ENCODE results near the gene HOXA10. TPM values are rescaled to one million over a fixed set of nuclear protein-coding genes. Genes with fewer than 3 reads are reported as not detected.
A peak's percentile ranks its signal among the peaks of the same experiment; 100 is the strongest.

The HOXA10 gene
- total RNA-seq, 2 donors from 2014 or later = not detected

- Histone ChIP-seq H3K4me1 (ENCODE audit: control insufficient read depth, insufficient read depth, low read length) (no peaks in the 10 kb centered on the region), H3K9ac (ENCODE audit: extremely low read depth, low read length, poor library complexity, severe bottlenecking) (no peak overlapping the region), H3K27me3 (ENCODE audit: control insufficient read depth, insufficient read depth, low read length, poor library complexity, severe bottlenecking) (peaks cover 100% of the 10 kb centered on the region), H3K9me3 (ENCODE audit: control insufficient read depth, low read length) (peaks cover 26% of the 10 kb centered on the region), H3K36me3 (ENCODE audit: control insufficient read depth, insufficient read depth, low read length) (no peaks in the 10 kb centered on the region), H3K27ac (ENCODE audit: low read depth, low read length) (no peak overlapping the region), H3K4me3 (ENCODE audit: low read length) (no peak overlapping the region)
- 0 to 12% methylated on average over 10 to 20 of the region's 27 CpGs for WGBS, 2 experiments (ENCODE audit: insufficient coverage in 1 of 2, insufficient read length in 1 of 2)
- Mint-ChIP-seq H3K27ac (no peak overlapping the region), H3K4me3 (peak overlapping the region; percentile 42), H3K4me1 (no peaks in the 10 kb centered on the region), H3K36me3 (ENCODE audit: low read depth) (peaks cover 2% of the 10 kb centered on the region), H3K9me3 (peaks cover 32% of the 10 kb centered on the region), H3K27me3 (ENCODE audit: insufficient read depth) (peaks cover 99% of the 10 kb centered on the region)
- TF ChIP-seq, protein P1, sequence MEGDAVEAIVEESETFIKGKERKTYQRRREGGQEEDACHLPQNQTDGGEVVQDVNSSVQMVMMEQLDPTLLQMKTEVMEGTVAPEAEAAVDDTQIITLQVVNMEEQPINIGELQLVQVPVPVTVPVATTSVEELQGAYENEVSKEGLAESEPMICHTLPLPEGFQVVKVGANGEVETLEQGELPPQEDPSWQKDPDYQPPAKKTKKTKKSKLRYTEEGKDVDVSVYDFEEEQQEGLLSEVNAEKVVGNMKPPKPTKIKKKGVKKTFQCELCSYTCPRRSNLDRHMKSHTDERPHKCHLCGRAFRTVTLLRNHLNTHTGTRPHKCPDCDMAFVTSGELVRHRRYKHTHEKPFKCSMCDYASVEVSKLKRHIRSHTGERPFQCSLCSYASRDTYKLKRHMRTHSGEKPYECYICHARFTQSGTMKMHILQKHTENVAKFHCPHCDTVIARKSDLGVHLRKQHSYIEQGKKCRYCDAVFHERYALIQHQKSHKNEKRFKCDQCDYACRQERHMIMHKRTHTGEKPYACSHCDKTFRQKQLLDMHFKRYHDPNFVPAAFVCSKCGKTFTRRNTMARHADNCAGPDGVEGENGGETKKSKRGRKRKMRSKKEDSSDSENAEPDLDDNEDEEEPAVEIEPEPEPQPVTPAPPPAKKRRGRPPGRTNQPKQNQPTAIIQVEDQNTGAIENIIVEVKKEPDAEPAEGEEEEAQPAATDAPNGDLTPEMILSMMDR (conservative IDR thresholded peaks at IDR 0.05) = no peak
- no peak for DNase-seq
Measured at GRCh38 chr7:27161214-27161720, 12.9 kb downstream of the HOXA10 start.

GRCh38 chr7:27160546-27161213 is 13.4 kb downstream of the HOXA10 start:
- Mint-ChIP-seq H3K36me3 (ENCODE audit: low read depth) (peaks cover 2% of the 10 kb centered on the region), H3K27ac (no peak overlapping the region), H3K27me3 (ENCODE audit: insufficient read depth) (peaks cover 99% of the 10 kb centered on the region), H3K4me3 (peak overlapping the region; percentile 42), H3K4me1 (no peaks in the 10 kb centered on the region), H3K9me3 (peaks cover 32% of the 10 kb centered on the region)
- H3K36me3 ChIP-seq (ENCODE audit: control insufficient read depth, insufficient read depth, low read length) = no peaks in the 10 kb centered on the region
- H3K9ac ChIP-seq (ENCODE audit: extremely low read depth, low read length, poor library complexity, severe bottlenecking) = no peak overlapping the region
- 9 to 12% methylated on average over 28 to 54 of the region's 54 CpGs for WGBS, 2 experiments (ENCODE audit: insufficient coverage in 1 of 2, insufficient read length in 1 of 2)
- peak overlapping the region; percentile 36 for H3K27ac ChIP-seq (ENCODE audit: low read depth, low read length)
- TF ChIP-seq, protein P1 (conservative IDR thresholded peaks at IDR 0.05) = peak; percentile 98
- peak overlapping the region; percentile 74 for H3K4me3 ChIP-seq (ENCODE audit: low read length)
- peak; percentile 96 for DNase-seq
- H3K4me1 ChIP-seq (ENCODE audit: control insufficient read depth, insufficient read depth, low read length) = no peaks in the 10 kb centered on the region
- peaks cover 26% of the 10 kb centered on the region for H3K9me3 ChIP-seq (ENCODE audit: control insufficient read depth, low read length)
- peaks cover 100% of the 10 kb centered on the region for H3K27me3 ChIP-seq (ENCODE audit: control insufficient read depth, insufficient read depth, low read length, poor library complexity, severe bottlenecking)

DNA sequence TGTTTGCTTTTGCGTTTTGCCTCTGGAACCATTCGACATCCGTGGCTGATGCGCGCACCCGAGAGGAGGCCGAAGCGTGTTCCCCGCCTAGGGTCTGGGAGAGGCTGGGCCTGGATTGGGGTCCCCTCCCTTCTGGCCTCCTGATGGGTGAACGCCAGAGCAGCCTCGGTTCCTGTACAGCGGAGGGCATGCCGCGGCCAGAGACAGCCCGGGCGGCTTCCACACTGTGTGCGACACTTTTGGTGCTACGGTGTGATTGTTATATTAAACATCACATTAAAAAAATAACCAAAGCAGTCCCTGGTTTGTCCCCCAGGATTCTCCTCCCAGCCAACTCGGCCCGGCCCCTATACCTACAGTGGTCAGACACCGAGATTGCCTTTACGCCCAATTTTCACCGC is 14.0 kb downstream of the HOXA10 start:
- Mint-ChIP-seq H3K36me3 (ENCODE audit: low read depth) (peaks cover 2% of the 10 kb centered on the region), H3K4me1 (no peaks in the 10 kb centered on the region), H3K4me3 (no peak overlapping the region), H3K9me3 (peaks cover 36% of the 10 kb centered on the region), H3K27me3 (ENCODE audit: insufficient read depth) (peaks cover 99% of the 10 kb centered on the region), H3K27ac (no peak overlapping the region)
- TF ChIP-seq, protein P1 (conservative IDR thresholded peaks at IDR 0.05) = no peak
- H3K4me1 ChIP-seq (ENCODE audit: control insufficient read depth, insufficient read depth, low read length) = no peaks in the 10 kb centered on the region
- H3K27me3 ChIP-seq (ENCODE audit: control insufficient read depth, insufficient read depth, low read length, poor library complexity, severe bottlenecking) = peaks cover 100% of the 10 kb centered on the region
- DNase-seq = peak; percentile 46
- no peaks in the 10 kb centered on the region for H3K36me3 ChIP-seq (ENCODE audit: control insufficient read depth, insufficient read depth, low read length)
- H3K9me3 ChIP-seq (ENCODE audit: control insufficient read depth, low read length) = peaks cover 28% of the 10 kb centered on the region
- no peak overlapping the region for H3K4me3 ChIP-seq (ENCODE audit: low read length)
- 73 to 74% methylated on average over 18 to 23 of the region's 23 CpGs for WGBS, 2 experiments (ENCODE audit: insufficient coverage in 1 of 2, insufficient read length in 1 of 2)
- H3K9ac ChIP-seq (ENCODE audit: extremely low read depth, low read length, poor library complexity, severe bottlenecking) = no peak overlapping the region
- peak overlapping the region; percentile 36 for H3K27ac ChIP-seq (ENCODE audit: low read depth, low read length)

Measured in endodermal cell (in vitro differentiated cells).